CD4-positive, alpha-beta T cell (primary cell): ENCODE results near the gene ZRANB3. TPM values are rescaled to one million over a fixed set of nuclear protein-coding genes. Genes with fewer than 3 reads are reported as not detected.

Experiments
- ATAC-seq: fragments of 200-7000 bp; cut with Tn5 transposase; one replicate; pipeline ENCODE4 v1.10.0; 2022; ENCODE audit warnings: mild to moderate bottlenecking; ENCODE audit not compliant: poor library complexity
- CTCF ChIA-PET: fragments of 350-600 bp; sonication (Branson Sonifier 250); formaldehyde crosslinking; loops from one replicate; lab custom pipeline; 2021; ENCODE audit warnings: antibody characterized with exemption, inconsistent platforms; lab: Charles Lee
- POLR2A ChIA-PET: fragments of 350-600 bp; sonication (Branson Sonifier 250); formaldehyde crosslinking; loops from one replicate; lab custom pipeline; 2021; ENCODE audit warnings: antibody characterized with exemption, inconsistent platforms; lab: Charles Lee
- DNase-seq, 14 experiments: peaks; one replicate each; pipeline ENCODE4 v3.0.0-alpha.2; 2013 to 2020; ENCODE audit warnings: mixed read lengths in 2 of 14
- H3K27ac ChIP-seq, 2 donors: one replicate each; pipeline versions ENCODE4 v1.5.1 to v1.7.0; 2013; ENCODE audit warnings: low read length in 2 of 2, low read depth in 1 of 2, mild to moderate bottlenecking in 1 of 2
- H3K27me3 ChIP-seq, 2 experiments: 1 replicate in 1 of 2; 2 replicates in 1 of 2; pipeline versions ENCODE4 v1.6.1 to v1.7.0; 2013; ENCODE audit warnings: low read length in 2 of 2, control low read depth in 1 of 2, mild to moderate bottlenecking in 1 of 2, moderate library complexity in 1 of 2; ENCODE audit not compliant: insufficient read depth in 2 of 2, control insufficient read depth in 1 of 2
- H3K36me3 ChIP-seq: one replicate; pipeline ENCODE4 v1.6.1; 2013; ENCODE audit warnings: low read length, control low read depth; ENCODE audit not compliant: insufficient read depth
- H3K4me1 ChIP-seq: one replicate; pipeline ENCODE4 v1.6.1; 2013; ENCODE audit warnings: low read length, control low read depth; ENCODE audit not compliant: insufficient read depth
- H3K4me3 ChIP-seq: one replicate; pipeline ENCODE4 v1.5.1; 2013; ENCODE audit warnings: mild to moderate bottlenecking, low read length, moderate library complexity
- H3K9me3 ChIP-seq, 2 experiments: 1 replicate in 1 of 2; 2 replicates in 1 of 2; pipeline versions ENCODE4 v1.6.1 to v1.7.0; 2013; ENCODE audit warnings: low read length in 2 of 2, mild to moderate bottlenecking in 2 of 2, control low read depth in 1 of 2, moderate library complexity in 1 of 2; ENCODE audit not compliant: control insufficient read depth in 1 of 2, insufficient read depth in 1 of 2
- H3K27ac Mint-ChIP-seq: one replicate; pipeline ENCODE4 v1.8.0; 2020; ENCODE audit warnings: mixed read lengths
- H3K27me3 Mint-ChIP-seq: one replicate; pipeline ENCODE4 v1.8.0; 2021; ENCODE audit warnings: mixed read lengths
- H3K36me3 Mint-ChIP-seq: one replicate; pipeline ENCODE4 v1.8.0; 2021; ENCODE audit warnings: low read depth, mixed read lengths
- H3K4me1 Mint-ChIP-seq: one replicate; pipeline ENCODE4 v1.8.0; 2021; ENCODE audit warnings: low read depth, mixed read lengths
- H3K4me3 Mint-ChIP-seq: one replicate; pipeline ENCODE4 v1.8.0; 2020; ENCODE audit warnings: mild to moderate bottlenecking, mixed read lengths
- H3K9me3 Mint-ChIP-seq: one replicate; pipeline ENCODE4 v1.8.0; 2020; ENCODE audit warnings: mixed read lengths
- CTCF ChIP-seq: fragments of 200-600 bp; IDR thresholded peaks from one replicate; pipeline ENCODE4 v1.8.0; 2022; ENCODE audit warnings: antibody characterized with exemption, mild to moderate bottlenecking
- intact Hi-C, 2 experiments: fragments of 100-400 bp; cut with DNase I in 1 of 2; cut with micrococcal nuclease in 1 of 2; formaldehyde crosslinking; loops; one replicate each; pipeline versions ENCODE4 v1.15.1 to v1.9.0; 2023 to 2025; cut with DNase I, micrococcal nuclease
- polyA plus RNA-seq, 2 donors: library from polyadenylated mRNA; unstranded; fragments of 120-200 nt; gene quantifications; one replicate each; pipeline ENCODE4 v1.2.1, GENCODE V29; 2013
- total RNA-seq, 174 experiments: library from RNA in 2 of 174; stranded (reverse) in 2 of 174; gene quantifications; one replicate each; pipeline ENCODE4 v1.2.3 and lab custom pipeline; 2021 to 2026

The ZRANB3 gene
- 1 to 10 TPM; 3.9 to 4.2 TPM for total RNA-seq
- 3.1 TPM for polyA plus RNA-seq (2013, experiment 1 of 2)
- polyA plus RNA-seq (2013, experiment 2 of 2) = 3.1 TPM
- total RNA-seq (lab: John Stamatoyannopoulos, UW) = 1.4 to 16.4 (median 7.7) reads per million in 172 experiments

- POLR2A ChIA-PET = interaction anchor here (0.5 to 2.6 kb wide), 20 partner anchors 8 to 860 kb away, joined by 3 to 49 read pairs (median 4); partner anchors contain the start of genes CCNT2, DARS1, MCM6 and RAB3GAP1
- TF ChIP-seq CTCF = no peak
- no peak within 1 kb of the TSS for H3K4me3 Mint-ChIP-seq
- H3K27ac ChIP-seq = peak within 1 kb of the TSS; percentile 79 to 94
- CTCF ChIA-PET = interaction anchor here (1.2 kb wide), 1 partner anchor 526 kb away, joined by 4 read pairs; no protein-coding TSS in a partner anchor
- H3K9me3 ChIP-seq = no peaks in the 10 kb centered on the region
- H3K27me3 Mint-ChIP-seq = no peaks in the 10 kb centered on the region
- H3K9me3 Mint-ChIP-seq = no peaks in the 10 kb centered on the region
- no peaks in the 10 kb centered on the region for H3K27me3 ChIP-seq
- intact Hi-C loops = loop anchor here (1.0 to 5.0 kb wide), 8 partner anchors 62 to 612 kb away; partner anchors contain the start of genes CCNT2 (in 2 of the 2), UBXN4 (in 2 of the 2), MCM6 (in 1 of the 2) and RAB3GAP1 (in 1 of the 2)
- ATAC-seq = peak; percentile 75
- H3K27ac Mint-ChIP-seq = no peak within 1 kb of the TSS
- H3K4me1 Mint-ChIP-seq = peaks cover 22% of the 10 kb centered on the region
- peak within 1 kb of the TSS; percentile 88 for H3K4me3 ChIP-seq
- DNase-seq = peak; percentile 86 to 98 (median 92)
- peaks cover 16% of the 10 kb centered on the region for H3K4me1 ChIP-seq
- H3K36me3 Mint-ChIP-seq = no peaks in the 10 kb centered on the region
- H3K36me3 ChIP-seq = no peaks in the 10 kb centered on the region
These were observed at the start of gene ZRANB3 for GRCh38 chr2:135530313-135531230. ZRANB3 (minus strand) TSS chr2:135531218.

- CTCF ChIA-PET = interaction anchor here (1.2 kb wide), 1 partner anchor 17 kb away, joined by 3 read pairs; no protein-coding TSS in a partner anchor
- POLR2A ChIA-PET = no interaction called here
- no peak for TF ChIP-seq CTCF
- Mint-ChIP-seq H3K9me3 (no peaks in the 10 kb centered on the region), H3K4me3 (no peak overlapping the region), H3K27me3 (no peaks in the 10 kb centered on the region), H3K36me3 (peaks cover 9% of the 10 kb centered on the region), H3K27ac (no peak overlapping the region), H3K4me1 (no peaks in the 10 kb centered on the region)
- H3K4me3 ChIP-seq = no peak overlapping the region
- no peaks in the 10 kb centered on the region for H3K36me3 ChIP-seq
- intact Hi-C loops = no loop called here
- no peaks in the 10 kb centered on the region for H3K4me1 ChIP-seq
- H3K27me3 ChIP-seq = no peaks in the 10 kb centered on the region
- no peak for DNase-seq
- H3K9me3 ChIP-seq = no peaks in the 10 kb centered on the region
- no peak for ATAC-seq
- H3K27ac ChIP-seq = no peak overlapping the region
These were observed 42.6 kb upstream of the ZRANB3 start for GRCh38 chr2:135573620-135574019.

- ChIA-PET POLR2A (no interaction called here), CTCF (no interaction called here)
- Histone ChIP-seq H3K4me3 (no peak overlapping the region), H3K27me3 (no peaks in the 10 kb centered on the region), H3K27ac (no peak overlapping the region), H3K9me3 (no peaks in the 10 kb centered on the region), H3K4me1 (no peaks in the 10 kb centered on the region), H3K36me3 (no peaks in the 10 kb centered on the region)
- Mint-ChIP-seq H3K4me3 (no peak overlapping the region), H3K27ac (no peak overlapping the region), H3K9me3 (no peaks in the 10 kb centered on the region), H3K4me1 (no peaks in the 10 kb centered on the region), H3K36me3 (peaks cover 19% of the 10 kb centered on the region), H3K27me3 (no peaks in the 10 kb centered on the region)
- no peak for TF ChIP-seq CTCF
- intact Hi-C loops = no loop called here
- ATAC-seq (no peak), DNase-seq (no peak)
These were observed 39.9 kb upstream of the ZRANB3 start for GRCh38 chr2:135570884-135571283.
